GM18526 (cell line): ENCODE data around the gene ZMYND8.

Experiments used
- POLR2A ChIP-seq: IDR thresholded peaks from 3 replicates; pipeline ENCODE4 v1.6.1; 2011; ENCODE audit not compliant: insufficient read length; ENCODE audit errors: extremely low read depth

Gene ZMYND8

DNA sequence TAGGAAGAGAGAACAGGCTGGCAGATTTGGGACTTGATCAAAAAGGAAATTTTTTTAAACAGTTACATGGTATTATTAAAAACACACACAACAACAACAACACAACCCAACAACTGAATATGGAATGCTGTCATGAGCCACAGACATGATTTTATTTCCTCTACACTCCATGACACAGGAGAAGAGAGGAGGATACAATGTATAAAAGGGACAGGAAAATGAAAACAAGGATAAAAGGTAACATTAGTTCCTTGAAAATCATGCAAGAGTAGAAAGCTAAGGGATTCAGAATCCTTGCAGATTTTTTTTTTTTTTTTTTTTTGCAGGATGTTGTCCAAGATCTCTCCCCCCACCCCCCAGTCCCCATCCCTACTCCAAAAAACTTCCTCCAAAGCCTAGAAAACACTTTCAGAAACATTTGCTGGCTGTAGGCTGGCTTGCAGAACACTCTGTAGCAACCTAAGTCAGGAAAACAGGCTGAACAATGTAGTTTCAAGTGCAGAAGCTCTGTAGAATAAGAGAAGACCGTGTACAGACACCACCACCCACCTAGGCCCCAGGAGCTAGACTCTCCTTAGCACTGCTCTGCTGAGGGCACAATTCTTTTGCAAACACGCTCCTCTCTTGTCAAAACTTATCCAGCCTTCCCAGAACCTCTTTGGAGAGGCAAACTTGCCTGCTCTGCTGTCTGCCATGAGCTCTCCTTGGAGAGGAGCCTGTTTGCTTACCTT, 845 bp downstream of the ZMYND8 start:
- TF ChIP-seq POLR2A: no peak

DNA sequence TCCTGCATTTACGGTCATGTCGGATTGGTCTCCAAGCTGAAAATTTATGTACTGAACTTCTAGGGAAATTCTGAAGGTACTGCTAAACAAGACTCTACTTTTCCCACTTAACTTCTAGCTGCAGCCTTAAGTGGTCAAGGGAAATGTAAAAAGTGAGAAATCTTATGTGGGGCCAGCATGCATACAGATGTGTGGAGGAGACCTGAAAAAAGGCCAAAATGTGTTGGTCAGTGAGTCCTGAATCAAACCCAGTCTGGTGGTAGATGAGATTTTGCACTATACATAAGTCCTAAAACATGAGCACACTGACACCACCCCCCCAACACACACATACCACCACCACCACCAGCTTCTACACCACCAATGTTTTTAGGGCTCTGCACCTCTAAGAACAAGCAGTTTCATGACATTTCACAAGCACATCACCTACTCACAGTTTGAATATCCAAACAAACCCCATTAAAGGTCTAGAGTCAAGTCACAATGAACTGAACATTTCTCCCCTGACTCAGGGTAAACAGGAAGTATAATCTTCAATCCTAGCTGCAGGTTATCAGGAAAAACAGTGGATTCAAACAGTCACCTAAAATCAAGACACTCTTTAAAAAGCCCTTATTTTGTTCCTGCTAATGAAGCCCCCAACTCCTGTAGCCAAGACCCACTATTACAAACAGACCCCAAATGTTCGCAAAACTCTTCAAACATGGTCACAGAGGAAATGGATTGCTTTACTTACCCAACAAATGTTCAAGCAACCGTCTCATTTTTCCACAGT, 1.6 kb downstream of the ZMYND8 start:
- no peak for TF ChIP-seq POLR2A

DNA sequence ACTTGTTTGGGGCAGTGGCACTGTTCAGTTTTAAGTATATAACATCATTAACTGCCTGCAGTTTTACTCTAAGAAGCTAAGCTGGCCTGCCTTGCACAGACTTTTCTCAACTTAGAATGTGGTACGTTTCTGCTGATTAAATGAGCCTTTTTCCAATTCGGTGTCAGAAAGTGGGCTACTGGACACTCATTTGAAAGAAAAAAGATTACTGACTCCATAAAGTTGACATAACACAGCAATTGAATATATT, 2.1 kb downstream of the ZMYND8 start:
- no peak for TF ChIP-seq POLR2A

DNA sequence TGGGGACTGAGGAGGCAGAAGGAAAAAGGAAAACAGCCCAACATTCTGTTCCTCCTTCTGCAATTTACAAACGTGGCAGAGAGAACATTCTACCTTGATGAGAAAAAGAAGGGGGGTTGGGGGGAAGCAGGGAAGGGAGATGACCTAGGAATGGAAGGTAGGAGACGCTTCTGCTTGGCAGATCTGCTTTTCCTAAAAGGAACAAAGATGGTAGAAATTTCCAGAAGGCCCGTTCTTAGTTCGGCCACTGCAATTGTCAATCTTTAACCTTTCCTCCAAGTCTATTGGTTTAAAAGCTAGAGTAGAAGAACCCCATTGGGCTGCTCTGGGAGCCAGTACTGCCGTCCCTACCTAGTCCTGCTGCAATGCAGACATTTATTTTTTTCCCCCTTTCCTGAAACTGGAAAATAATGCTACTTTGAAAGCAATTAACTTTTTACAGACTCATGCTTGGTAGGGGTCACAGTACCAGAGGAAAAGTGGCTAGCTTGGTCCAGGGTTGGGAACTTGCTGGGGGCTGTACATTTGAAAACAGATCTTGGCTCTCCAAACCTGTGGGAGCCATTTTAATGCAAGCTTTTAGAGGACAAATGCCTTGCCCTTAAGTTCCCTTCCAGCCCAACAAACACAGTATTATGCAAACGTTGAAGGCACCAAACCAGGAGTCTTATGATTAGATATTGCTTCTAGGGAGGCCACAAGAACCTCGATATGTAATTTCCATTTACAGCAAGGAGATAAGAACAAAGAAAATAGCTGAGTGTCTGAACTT, 2.6 kb downstream of the ZMYND8 start:
- no peak for TF ChIP-seq POLR2A

DNA sequence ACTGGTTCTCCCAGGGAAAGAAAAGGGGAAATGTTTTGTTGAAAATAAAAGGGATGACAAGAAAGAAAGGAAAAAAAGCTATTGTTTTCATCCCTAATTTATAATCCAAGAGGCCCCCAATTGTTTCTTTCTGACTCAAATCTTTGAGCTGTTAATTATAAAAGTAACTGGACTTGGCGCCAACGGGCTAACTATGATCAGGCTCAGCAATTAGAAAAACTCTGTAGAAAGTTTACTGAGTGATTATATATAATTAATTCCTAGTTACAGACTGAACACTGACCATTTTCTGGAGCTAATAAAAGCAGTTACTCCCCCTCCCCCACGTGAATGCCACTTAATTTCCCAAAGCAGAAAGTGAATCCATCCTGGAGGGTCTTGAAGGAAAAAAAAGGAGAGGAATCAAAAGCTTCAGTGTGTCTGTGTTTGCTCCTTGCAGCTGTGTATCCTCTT, 3.2 kb downstream of the ZMYND8 start:
- no peak for TF ChIP-seq POLR2A

DNA sequence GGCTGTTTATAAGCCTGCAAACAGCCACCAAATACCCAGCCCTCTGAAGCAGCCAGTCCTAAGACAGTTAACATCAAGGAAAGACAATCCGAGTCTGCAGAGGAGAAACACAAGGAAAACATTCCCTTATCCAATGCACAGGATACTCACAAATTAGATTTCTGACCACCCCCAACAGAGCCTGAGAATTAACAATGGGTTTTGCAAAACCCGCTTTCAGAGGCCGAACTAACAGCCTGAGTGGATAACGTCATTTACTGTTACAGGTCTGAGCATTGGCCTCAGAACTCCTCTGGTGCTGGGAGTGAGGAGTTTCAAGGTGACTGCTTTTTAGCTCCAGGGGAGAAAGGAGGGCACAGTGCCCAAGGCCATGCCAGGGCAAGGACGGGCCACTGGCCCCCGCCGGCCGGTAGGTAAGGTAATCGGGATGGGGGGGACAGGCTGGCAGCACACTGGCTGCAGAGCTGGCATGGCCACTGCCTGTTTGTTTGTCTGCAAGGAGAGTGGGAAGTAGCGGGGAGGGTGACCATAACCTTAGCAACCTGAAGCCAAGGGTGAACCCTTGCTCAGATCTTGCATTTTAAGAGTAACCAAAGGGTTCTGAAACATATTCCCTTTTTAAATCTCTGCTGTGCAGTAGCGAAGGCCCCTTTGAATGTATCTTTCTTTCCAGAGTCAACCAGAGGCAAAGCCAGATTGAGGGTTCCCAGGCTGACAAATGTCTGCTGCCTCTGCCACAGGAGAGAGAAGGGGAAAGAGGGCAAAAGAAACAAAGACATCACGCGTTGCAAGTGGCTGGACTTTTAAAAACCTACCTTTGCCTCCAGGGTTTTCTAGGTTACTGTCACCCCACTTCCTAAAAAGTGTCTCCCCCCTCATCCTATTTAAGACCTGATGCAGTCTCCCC, 3.9 kb downstream of the ZMYND8 start:
- TF ChIP-seq POLR2A: peak; percentile 26

DNA sequence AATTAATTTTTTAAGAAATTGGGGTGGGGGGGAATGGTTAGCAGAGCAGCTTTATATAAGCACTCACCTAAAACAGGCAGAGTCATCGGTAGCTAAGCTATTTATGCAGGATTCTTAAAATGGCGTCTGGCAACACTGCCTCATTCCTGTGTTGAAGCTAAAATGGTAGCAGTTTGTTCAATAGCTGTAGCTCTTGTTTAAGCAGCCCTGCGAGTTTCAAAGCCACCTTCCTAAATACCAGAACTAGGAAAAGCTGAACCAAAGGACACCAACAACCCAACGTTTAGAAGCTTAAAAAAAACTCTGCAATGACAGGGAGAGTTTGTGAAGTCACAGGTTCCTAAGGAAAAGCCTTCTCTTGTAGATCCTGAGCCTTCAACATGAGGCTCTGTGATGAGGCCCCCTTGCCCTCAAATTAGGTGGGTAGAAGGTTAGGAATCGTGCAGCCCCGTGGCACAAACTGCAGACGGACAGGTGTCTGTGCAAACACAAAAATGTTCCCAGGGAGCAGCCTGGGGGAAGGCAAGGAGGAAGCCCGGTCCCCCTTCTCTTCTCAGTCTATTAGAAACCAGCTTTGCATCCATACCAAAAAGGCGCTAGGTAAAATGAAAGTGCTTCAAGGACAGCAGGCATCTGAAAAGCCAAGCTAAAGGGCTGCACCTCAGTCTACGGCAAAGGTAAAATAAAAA, 4.7 kb downstream of the ZMYND8 start:
- TF ChIP-seq POLR2A: no peak

DNA sequence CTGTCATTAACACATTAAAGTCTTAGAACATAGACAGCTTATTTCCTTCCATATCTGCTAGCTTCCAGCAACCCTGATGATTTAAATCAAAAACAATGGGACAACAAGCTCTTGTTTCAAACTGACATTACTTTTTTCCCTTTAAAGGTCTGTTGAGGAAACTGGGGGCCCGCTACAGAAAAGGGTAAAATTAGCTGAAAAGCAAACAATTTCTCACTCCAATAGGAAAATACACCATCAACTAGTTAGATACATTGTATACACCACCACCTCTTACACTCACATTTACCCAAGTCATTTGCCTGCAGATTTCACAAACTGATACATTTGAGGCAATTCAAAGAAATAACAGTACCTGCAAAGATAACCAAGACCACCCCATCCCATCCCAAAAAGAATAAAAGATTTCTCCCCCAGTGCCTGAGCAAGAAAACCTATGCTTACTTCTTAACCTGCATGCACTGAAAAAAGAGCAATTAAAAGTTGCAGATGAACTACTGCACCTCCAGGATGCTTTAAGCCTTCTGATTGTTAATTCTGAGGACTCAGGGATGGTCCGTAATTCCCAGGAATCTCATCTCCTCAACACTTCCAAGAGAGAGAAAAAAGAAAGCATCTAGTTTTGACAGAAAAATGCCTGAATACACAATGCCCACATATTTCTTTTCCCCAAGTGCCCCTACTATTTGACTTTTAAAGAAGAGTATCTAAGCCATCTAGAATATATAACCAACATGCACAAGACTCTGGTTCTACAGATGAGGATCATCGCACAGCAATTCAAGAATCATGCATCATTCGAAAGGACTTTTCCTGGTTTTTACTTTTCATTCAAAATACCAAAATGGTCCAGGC, 5.6 kb downstream of the ZMYND8 start:
- no peak for TF ChIP-seq POLR2A

DNA sequence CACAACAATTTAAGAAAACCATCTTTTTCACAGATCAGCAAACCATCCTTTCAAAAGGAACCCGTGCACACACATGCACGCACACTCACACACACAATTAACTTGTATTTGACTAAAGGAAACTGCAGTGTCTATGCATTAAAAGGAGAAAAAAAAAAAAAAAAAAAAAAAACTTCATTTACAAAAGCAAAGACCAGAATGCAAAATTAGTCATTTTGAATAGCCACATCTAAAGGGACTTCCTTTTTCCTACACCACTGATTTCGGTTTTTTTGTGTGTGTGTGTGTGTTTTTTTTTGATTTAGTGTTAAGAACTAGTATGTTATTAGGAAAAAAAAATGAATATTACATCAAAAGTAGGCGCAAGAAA, 6.3 kb downstream of the ZMYND8 start:
- no peak for TF ChIP-seq POLR2A

DNA sequence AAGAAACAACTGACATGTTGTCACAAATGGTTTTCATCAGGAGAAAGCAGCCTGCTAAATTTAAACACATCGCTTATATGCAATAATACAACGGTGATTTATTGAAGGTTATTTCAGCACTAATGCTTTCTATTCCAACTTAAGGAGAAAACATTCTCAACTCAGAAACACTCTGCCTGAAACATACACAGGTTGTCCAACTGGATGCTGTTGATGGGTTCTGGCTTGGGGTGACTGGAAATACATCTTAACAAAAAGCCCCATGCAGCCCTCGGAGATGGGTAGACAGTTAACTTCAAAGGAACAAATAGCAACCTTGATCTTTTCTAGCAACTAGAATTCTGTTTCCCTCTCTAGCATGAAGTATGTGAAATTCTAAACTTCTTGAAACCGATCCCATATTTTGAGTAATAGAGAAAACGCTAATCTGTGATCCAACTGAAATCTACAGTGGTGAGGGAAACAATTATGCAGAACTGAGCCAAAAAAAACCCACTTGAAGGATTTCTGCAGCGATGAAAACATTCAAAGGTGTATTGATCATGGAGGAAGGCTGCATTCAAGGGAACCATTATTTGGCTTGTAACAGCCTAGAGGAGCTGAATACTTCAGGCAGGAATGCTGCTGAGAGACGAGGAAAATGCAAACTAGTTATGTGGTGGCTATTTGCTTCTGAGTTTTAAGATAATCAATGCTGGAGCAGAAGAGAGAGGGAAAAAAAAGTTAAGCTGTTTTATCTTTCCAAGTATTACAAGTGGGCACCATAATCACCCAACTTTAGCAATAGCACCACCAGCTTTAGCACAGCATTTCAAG, 6.9 kb downstream of the ZMYND8 start:
- TF ChIP-seq POLR2A: no peak

DNA sequence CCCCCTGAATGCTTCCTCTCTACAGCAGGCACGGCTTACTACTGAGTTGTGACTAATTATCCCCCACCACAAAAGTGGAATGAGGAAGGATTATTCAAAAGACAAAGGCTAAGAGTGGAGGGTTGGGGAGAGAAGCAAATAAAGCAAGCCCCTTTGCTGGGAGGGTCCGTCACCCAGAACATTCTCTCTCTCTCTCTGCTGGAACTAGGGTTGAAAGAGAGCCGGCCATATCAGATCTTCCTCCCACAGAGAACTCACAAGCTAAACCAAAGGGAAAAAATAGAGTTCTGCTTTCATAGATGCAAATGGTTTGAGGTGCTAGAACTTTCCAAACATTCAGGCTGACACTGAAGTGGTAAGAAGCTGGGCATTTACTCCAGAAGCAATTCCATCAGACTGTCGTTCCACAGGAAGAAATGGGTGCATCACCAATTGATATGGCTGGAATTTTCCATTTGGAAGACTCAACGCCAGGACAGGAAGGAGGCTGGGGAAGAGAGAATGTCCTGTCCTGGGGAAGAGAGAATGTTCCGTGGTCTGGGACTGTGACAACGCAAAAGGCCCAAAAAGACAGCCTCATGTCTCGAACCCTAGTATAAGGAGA, 7.9 kb downstream of the ZMYND8 start:
- TF ChIP-seq POLR2A: no peak

DNA sequence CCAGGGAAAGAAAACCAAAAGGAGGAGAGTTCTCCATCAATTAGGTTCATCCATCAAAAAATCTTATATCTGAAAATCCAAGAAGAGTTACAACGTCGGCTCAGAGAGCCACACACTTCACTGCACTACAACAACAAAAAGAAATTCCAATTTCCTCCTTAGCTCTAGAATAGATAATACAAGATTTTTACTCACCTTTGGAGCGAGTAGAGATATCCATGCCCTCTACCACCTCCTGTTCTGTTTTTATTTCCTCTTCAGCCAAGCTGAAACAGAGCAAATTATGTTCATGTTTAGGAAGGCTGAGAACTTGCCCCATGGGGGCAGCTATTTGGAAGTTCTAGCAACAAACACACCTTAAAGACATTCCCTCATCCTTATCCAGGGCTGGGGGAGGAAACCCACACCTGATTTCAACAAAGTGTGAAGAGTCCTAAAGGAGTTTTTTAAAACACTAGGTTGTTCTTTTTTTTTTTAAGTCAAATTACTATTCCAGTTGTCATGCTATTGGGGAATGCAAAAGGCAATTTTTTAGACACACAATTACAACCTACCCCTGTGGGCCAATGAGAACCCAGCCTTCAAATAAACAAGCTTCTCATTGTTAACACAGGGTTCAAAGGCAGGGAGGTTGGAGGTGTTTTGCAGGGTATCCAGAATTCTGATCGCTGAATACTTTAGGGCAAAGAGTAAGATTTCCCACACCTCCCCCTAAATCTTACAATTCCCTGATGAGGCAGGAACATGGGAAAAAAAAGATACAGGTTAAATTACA, 8.7 kb downstream of the ZMYND8 start:
- no peak for TF ChIP-seq POLR2A
